WTC11 (cell line): ENCODE data around the gene HOXB6. TPM values are rescaled to one million over a fixed set of nuclear protein-coding genes. Genes with fewer than 3 reads are reported as not detected.

Experiments used
- ATAC-seq: fragments of 200-7000 bp; cut with Tn5 transposase; 2 replicates; pipeline ENCODE4 v1.10.0; 2021; ENCODE audit warnings: mild to moderate bottlenecking, moderate library complexity
- CTCF ChIA-PET: fragments of 300-600 bp; sonication (Branson Sonifier 250); formaldehyde crosslinking; loops from one replicate; lab custom pipeline; 2021; ENCODE audit warnings: antibody characterized with exemption; lab: Charles Lee
- POLR2A ChIA-PET: fragments of 350-600 bp; sonication (Branson Sonifier 250); formaldehyde crosslinking; loops from one replicate; lab custom pipeline; 2021; ENCODE audit warnings: antibody characterized with exemption; lab: Charles Lee
- DNase-seq: peaks from one replicate; pipeline ENCODE4 v3.0.0; 2021; ENCODE audit warnings: low spot score
- H3K27ac Mint-ChIP-seq: 2 replicates; pipeline ENCODE4 v1.8.0; 2021; ENCODE audit warnings: mixed read lengths
- H3K27me3 Mint-ChIP-seq: 2 replicates; pipeline ENCODE4 v1.8.0; 2021; ENCODE audit warnings: low read depth, mild to moderate bottlenecking, moderate library complexity, mixed read lengths
- H3K36me3 Mint-ChIP-seq: 2 replicates; pipeline ENCODE4 v1.8.0; 2021; ENCODE audit warnings: mixed read lengths
- H3K4me1 Mint-ChIP-seq: 2 replicates; pipeline ENCODE4 v1.8.0; 2022; ENCODE audit warnings: mixed read lengths
- H3K4me3 Mint-ChIP-seq: 2 replicates; pipeline ENCODE4 v1.8.0; 2021; ENCODE audit warnings: mild to moderate bottlenecking, moderate library complexity, mixed read lengths
- H3K9me3 Mint-ChIP-seq: 2 replicates; pipeline ENCODE4 v1.8.0; 2021; ENCODE audit warnings: mixed read lengths
- ATF1 ChIP-seq: sonication (generic); formaldehyde crosslinking; IDR thresholded peaks from 2 replicates; pipeline ENCODE4 v1.8.1; 2023; ENCODE audit warnings: mild to moderate bottlenecking, moderate library complexity, missing genetic modification reagents
- ESRRA ChIP-seq: sonication (generic); formaldehyde crosslinking; IDR thresholded peaks from 2 replicates; pipeline ENCODE4 v1.8.1; 2022; ENCODE audit warnings: mild to moderate bottlenecking, missing genetic modification reagents, borderline replicate concordance
- KAT7 ChIP-seq: sonication (generic); formaldehyde crosslinking; IDR thresholded peaks from 2 replicates; pipeline ENCODE4 v1.8.1; 2023; ENCODE audit warnings: missing genetic modification reagents, mild to moderate bottlenecking, borderline replicate concordance
- NFYB ChIP-seq: sonication (generic); formaldehyde crosslinking; conservative IDR thresholded peaks from 2 replicates; pipeline ENCODE4 v1.8.0; 2022; ENCODE audit warnings: low read depth, missing genetic modification reagents
- SMAD3 ChIP-seq: sonication (generic); formaldehyde crosslinking; IDR thresholded peaks from 2 replicates; pipeline ENCODE4 v1.8.0; 2022; ENCODE audit warnings: missing genetic modification reagents, mild to moderate bottlenecking, borderline replicate concordance
- TCF7 ChIP-seq: sonication (generic); formaldehyde crosslinking; IDR thresholded peaks from 2 replicates; pipeline ENCODE4 v1.8.0; 2022; ENCODE audit warnings: mild to moderate bottlenecking, low read depth, missing genetic modification reagents, moderate library complexity
- TP53 ChIP-seq: sonication (generic); formaldehyde crosslinking; IDR thresholded peaks from 2 replicates; pipeline ENCODE4 v1.8.1; 2023; ENCODE audit warnings: mild to moderate bottlenecking, missing genetic modification reagents
- ZNF121 ChIP-seq: sonication (generic); formaldehyde crosslinking; IDR thresholded peaks from 2 replicates; pipeline ENCODE4 v1.8.0; 2023; ENCODE audit warnings: missing genetic modification reagents
- ZNF317 ChIP-seq: sonication (generic); formaldehyde crosslinking; IDR thresholded peaks from 2 replicates; pipeline ENCODE4 v1.8.1; 2023; ENCODE audit warnings: low read depth, mild to moderate bottlenecking, moderate library complexity, missing genetic modification reagents, borderline replicate concordance
- ZNF396 ChIP-seq: fragments of 250-450 bp; sonication (Bioruptor Pico); IDR thresholded peaks from 2 replicates; pipeline ENCODE4 v1.8.0; 2021; ENCODE audit warnings: mild to moderate bottlenecking, moderate library complexity, borderline replicate concordance
- ZNF423 ChIP-seq: fragments of 250-450 bp; sonication (Bioruptor Pico); IDR thresholded peaks from 2 replicates; pipeline ENCODE4 v2.1.2; 2022; ENCODE audit warnings: mild to moderate bottlenecking, moderate library complexity
- total RNA-seq: library from RNA; stranded (reverse); gene quantifications from 3 replicates; pipeline ENCODE4 v1.2.3, GENCODE V29; 2021
- TF ChIP-seq, protein P1 (sequence below): fragments of 250-450 bp; sonication (Bioruptor Pico); conservative IDR thresholded peaks from 2 replicates; pipeline ENCODE4 v1.9.0; 2021; ENCODE audit warnings: mild to moderate bottlenecking
- TF ChIP-seq, protein P2 (sequence below): sonication (generic); formaldehyde crosslinking; IDR thresholded peaks from 2 replicates; pipeline ENCODE4 v1.8.1; 2023; ENCODE audit warnings: mild to moderate bottlenecking, moderate library complexity, missing genetic modification reagents
- TF ChIP-seq, protein P3 (sequence below): sonication (generic); formaldehyde crosslinking; IDR thresholded peaks from 2 replicates; pipeline ENCODE4 v1.8.0; 2022; ENCODE audit warnings: mild to moderate bottlenecking, missing genetic modification reagents
- TF ChIP-seq, protein P4 (sequence below): sonication (generic); formaldehyde crosslinking; conservative IDR thresholded peaks from 2 replicates; pipeline ENCODE4 v1.8.1; 2022; ENCODE audit warnings: mild to moderate bottlenecking, missing genetic modification reagents
- TF ChIP-seq, protein P5 (sequence below): sonication (generic); formaldehyde crosslinking; IDR thresholded peaks from 2 replicates; pipeline ENCODE4 v1.8.1; 2023; ENCODE audit warnings: mild to moderate bottlenecking, missing genetic modification reagents
- TF ChIP-seq, protein P6 (sequence below): sonication (generic); formaldehyde crosslinking; IDR thresholded peaks from 2 replicates; pipeline ENCODE4 v1.8.0; 2022; ENCODE audit warnings: missing genetic modification reagents

HOXB6 gene
- total RNA-seq, 1 experiment from 2014 or later = not detected

DNA sequence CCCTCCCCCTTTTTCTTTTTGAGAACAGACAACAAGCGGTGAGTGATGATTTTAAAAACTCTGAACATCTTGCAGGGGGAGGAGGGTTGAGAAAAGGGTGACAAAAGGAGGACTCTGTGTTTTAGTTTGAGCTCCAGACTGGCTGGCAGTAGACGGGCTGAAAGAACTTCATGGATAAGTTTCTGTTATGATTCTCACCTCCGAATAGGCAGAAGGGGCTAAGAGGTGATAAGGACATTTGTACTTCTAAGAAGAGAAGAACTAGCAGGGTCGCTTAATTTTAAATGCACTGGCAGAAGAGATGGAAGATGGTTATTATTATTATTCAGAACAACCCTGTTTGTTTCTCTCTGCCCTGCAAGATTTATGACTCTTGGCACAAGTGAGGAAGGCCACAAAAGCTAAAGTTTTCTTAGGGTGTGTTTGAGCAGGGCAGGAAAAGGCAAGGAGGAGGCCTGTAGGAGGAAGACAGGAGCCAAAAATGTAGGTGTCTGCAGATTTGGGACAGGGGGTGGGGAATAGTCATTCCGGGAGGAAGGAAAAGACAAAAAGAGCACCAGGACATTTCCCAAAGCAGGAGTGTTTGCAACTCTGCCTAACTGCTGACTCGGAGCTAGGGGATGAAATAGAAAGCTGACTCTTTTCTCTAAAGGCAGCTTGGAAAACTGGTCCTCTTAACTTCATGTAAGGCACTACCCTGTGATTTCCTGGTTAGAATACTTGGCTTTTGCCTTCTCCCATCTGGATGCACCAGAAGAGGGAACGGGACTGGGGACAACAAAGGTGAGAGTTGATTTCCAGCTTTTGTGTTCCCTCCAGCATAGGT, 48.0 kb downstream of the HOXB6 start:
- Mint-ChIP-seq H3K27me3 (peaks cover 100% of the 10 kb centered on the region; the same call in 1 of the 2 replicates), H3K36me3 (no peaks in the 10 kb centered on the region), H3K4me1 (peaks cover 36% of the 10 kb centered on the region), H3K9me3 (no peaks in the 10 kb centered on the region), H3K27ac (no peak overlapping the region), H3K4me3 (no peak overlapping the region)
- ATAC-seq (no peak), DNase-seq (no peak)
- POLR2A ChIA-PET = interaction anchor here (0.6 kb wide), 1 partner anchor 120 kb away, joined by 3 read pairs; no protein-coding TSS in a partner anchor
- CTCF ChIA-PET = interaction anchor here (0.6 to 1.2 kb wide), 4 partner anchors 32 to 294 kb away, joined by 3 to 4 read pairs (median 4); no protein-coding TSS in a partner anchor
- TF ChIP-seq ATF1 (CRISPR knock-in tag) = no peak
- TF ChIP-seq ZNF423 (CRISPR knock-in tag) = no peak
- TF ChIP-seq, protein P1, sequence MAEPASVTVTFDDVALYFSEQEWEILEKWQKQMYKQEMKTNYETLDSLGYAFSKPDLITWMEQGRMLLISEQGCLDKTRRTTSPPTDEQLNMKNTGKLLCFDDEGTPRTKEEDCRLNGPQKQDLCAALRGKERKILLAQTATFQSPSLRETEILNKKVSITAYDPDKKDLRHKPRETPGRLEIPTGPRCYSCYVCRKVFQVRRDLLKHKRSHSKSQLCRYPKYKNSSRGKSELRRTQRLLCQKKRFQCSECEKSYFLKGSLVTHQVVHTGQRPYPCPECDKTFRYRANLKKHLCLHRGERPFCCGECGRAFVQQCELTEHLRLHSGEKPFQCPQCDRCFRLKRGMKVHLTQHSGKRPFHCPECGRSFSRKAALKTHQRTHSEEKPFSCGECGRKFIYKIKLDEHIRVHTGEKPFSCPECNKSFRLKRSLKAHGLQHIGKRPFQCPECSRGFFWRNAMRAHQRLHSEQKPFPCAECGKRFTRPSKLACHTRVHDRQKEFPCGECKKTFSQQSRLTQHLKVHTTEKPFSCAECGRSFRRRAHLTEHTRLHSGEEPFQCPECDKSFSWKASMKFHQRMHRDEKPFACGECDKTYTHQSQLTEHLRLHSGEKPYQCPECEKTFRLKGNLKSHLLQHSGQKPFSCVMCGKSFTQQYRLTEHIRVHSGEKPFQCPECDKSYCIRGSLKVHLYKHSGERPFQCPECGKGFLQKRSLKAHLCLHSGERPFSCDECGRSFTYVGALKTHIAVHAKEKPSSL (CRISPR knock-in tag) = no peak
- no peak for TF ChIP-seq KAT7 (CRISPR knock-in tag)
- TF ChIP-seq, protein P2, sequence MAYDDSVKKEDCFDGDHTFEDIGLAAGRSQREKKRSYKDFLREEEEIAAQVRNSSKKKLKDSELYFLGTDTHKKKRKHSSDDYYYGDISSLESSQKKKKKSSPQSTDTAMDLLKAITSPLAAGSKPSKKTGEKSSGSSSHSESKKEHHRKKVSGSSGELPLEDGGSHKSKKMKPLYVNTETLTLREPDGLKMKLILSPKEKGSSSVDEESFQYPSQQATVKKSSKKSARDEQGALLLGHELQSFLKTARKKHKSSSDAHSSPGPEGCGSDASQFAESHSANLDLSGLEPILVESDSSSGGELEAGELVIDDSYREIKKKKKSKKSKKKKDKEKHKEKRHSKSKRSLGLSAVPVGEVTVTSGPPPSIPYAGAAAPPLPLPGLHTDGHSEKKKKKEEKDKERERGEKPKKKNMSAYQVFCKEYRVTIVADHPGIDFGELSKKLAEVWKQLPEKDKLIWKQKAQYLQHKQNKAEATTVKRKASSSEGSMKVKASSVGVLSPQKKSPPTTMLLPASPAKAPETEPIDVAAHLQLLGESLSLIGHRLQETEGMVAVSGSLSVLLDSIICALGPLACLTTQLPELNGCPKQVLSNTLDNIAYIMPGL = no peak
- TF ChIP-seq ZNF317 (CRISPR knock-in tag) = no peak
- TF ChIP-seq, protein P3, sequence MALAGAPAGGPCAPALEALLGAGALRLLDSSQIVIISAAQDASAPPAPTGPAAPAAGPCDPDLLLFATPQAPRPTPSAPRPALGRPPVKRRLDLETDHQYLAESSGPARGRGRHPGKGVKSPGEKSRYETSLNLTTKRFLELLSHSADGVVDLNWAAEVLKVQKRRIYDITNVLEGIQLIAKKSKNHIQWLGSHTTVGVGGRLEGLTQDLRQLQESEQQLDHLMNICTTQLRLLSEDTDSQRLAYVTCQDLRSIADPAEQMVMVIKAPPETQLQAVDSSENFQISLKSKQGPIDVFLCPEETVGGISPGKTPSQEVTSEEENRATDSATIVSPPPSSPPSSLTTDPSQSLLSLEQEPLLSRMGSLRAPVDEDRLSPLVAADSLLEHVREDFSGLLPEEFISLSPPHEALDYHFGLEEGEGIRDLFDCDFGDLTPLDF (CRISPR knock-in tag) = no peak
- TF ChIP-seq, protein P4, sequence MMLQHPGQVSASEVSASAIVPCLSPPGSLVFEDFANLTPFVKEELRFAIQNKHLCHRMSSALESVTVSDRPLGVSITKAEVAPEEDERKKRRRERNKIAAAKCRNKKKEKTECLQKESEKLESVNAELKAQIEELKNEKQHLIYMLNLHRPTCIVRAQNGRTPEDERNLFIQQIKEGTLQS = no peak
- TF ChIP-seq SMAD3 (CRISPR knock-in tag) = no peak
- TF ChIP-seq ZNF121 (CRISPR knock-in tag) = no peak
- TF ChIP-seq TCF7 = no peak
- TF ChIP-seq, protein P5, sequence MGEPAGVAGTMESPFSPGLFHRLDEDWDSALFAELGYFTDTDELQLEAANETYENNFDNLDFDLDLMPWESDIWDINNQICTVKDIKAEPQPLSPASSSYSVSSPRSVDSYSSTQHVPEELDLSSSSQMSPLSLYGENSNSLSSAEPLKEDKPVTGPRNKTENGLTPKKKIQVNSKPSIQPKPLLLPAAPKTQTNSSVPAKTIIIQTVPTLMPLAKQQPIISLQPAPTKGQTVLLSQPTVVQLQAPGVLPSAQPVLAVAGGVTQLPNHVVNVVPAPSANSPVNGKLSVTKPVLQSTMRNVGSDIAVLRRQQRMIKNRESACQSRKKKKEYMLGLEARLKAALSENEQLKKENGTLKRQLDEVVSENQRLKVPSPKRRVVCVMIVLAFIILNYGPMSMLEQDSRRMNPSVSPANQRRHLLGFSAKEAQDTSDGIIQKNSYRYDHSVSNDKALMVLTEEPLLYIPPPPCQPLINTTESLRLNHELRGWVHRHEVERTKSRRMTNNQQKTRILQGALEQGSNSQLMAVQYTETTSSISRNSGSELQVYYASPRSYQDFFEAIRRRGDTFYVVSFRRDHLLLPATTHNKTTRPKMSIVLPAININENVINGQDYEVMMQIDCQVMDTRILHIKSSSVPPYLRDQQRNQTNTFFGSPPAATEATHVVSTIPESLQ (CRISPR knock-in tag) = no peak
- TF ChIP-seq, protein P6, sequence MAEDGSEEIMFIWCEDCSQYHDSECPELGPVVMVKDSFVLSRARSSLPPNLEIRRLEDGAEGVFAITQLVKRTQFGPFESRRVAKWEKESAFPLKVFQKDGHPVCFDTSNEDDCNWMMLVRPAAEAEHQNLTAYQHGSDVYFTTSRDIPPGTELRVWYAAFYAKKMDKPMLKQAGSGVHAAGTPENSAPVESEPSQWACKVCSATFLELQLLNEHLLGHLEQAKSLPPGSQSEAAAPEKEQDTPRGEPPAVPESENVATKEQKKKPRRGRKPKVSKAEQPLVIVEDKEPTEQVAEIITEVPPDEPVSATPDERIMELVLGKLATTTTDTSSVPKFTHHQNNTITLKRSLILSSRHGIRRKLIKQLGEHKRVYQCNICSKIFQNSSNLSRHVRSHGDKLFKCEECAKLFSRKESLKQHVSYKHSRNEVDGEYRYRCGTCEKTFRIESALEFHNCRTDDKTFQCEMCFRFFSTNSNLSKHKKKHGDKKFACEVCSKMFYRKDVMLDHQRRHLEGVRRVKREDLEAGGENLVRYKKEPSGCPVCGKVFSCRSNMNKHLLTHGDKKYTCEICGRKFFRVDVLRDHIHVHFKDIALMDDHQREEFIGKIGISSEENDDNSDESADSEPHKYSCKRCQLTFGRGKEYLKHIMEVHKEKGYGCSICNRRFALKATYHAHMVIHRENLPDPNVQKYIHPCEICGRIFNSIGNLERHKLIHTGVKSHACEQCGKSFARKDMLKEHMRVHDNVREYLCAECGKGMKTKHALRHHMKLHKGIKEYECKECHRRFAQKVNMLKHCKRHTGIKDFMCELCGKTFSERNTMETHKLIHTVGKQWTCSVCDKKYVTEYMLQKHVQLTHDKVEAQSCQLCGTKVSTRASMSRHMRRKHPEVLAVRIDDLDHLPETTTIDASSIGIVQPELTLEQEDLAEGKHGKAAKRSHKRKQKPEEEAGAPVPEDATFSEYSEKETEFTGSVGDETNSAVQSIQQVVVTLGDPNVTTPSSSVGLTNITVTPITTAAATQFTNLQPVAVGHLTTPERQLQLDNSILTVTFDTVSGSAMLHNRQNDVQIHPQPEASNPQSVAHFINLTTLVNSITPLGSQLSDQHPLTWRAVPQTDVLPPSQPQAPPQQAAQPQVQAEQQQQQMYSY (CRISPR knock-in tag) = no peak
- TF ChIP-seq NFYB (CRISPR knock-in tag) = no peak
- no peak for TF ChIP-seq ESRRA (CRISPR knock-in tag)
- no peak for TF ChIP-seq TP53 (CRISPR knock-in tag)
- no peak for TF ChIP-seq ZNF396 (CRISPR knock-in tag)
